HG02798 (cell line): ENCODE measurements around the gene HOTAIR.

Experiments
- ATAC-seq: cut with Tn5 transposase; IDR thresholded peaks from one replicate; pipeline ENCODE4 v1.9.1; 2021; ENCODE audit warnings: mild to moderate bottlenecking; ENCODE audit not compliant: unreplicated experiment, poor library complexity

HOTAIR gene

DNA sequence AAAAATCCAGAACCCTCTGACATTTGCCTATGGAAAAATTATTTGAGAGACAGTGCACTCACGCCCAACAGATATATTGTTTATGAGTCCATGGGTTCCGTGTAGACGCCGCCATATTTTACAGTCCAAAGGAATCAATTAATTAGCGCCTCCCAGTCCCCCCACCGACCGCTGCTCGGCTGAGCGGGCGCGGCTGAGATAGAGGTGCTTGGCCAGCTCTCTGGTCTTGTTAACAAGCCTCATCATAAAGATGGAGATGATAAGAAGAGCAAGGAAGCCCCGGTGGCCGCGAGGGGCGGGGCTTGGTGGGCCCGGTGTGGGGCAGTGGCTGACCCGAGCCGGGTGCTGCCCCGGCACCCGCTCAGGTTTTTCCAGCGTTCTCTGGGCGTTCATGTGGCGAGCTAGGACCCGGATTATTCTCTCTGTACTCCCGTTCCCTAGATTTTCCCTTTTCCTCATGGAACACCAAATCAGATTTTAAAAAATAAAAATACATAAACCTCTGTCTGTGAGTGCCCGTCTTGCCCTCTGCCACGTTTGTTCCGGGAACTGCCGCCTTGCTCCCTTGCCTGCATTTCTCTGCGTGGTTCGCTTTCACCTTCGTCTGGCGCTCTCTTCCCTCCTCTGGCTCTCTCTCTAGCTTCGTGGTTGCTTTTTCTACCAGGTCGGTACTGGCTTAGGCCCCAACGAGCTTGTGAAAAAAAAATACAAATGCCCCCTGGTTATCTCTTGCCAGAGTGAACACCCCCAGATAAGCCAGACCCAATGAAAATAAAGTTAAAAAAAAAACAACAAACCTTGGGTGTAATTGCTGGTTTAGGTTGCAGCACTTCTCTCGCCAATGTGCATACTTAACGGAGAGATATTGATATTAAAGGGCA, 11.1 kb downstream of the HOTAIR start:
- ATAC-seq, result no peak

DNA sequence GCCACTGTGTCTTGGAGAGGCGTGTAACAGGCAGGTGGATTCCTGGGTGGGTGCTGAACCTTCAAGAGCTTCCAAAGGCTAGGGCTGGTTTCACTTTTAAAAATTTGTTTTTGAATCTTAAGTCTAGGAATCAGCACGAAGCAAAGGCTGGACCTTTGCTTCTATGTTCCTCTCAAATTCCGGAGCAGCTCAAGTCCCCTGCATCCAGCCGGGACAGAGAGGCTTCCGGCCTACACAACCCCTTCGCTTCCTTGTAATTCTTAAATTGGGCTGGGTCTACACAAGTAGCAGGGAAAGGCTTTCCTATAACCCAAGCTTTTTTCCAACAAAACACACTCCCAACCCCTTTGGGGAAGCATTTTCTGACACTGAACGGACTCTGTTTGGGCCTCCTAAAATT, 11.7 kb downstream of the HOTAIR start:
- no peak for ATAC-seq

DNA sequence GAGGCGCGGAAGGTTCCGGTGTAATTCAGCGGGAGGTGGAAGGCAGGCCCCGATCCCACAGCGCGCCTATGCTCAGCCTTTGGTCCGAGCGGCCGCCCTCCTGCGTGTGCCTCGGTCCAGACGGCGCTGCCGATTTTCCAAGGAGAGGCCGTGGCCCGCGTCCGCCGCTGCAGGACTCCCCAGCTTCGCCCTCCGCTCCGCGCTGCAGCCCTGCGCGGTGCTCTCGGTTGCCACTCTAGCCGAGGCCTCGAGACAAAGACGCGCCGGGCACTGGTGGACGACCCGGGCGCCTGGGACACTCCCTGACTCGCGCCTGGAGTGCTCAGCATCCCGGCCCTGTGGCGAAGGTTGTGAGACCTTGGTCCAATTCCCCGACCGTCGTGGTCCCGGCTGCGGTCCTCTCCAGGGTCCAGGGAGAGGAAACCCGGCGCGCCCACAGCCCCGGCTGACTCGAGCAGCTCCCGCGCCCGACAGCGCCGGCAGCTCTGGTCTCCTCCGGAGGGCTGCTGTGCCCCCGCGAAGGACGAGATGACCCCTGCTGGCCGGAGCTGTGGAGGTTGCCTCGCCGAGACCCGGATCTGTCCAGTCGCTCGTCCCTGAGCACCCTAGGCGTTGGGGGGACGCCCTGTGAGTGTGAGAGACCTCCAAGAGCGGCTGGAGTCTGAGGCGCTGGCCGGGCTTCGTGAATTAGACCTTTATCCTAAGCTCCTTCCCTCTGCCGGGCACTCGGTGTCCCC, 13.6 kb downstream of the HOTAIR start:
- ATAC-seq, result no peak

DNA sequence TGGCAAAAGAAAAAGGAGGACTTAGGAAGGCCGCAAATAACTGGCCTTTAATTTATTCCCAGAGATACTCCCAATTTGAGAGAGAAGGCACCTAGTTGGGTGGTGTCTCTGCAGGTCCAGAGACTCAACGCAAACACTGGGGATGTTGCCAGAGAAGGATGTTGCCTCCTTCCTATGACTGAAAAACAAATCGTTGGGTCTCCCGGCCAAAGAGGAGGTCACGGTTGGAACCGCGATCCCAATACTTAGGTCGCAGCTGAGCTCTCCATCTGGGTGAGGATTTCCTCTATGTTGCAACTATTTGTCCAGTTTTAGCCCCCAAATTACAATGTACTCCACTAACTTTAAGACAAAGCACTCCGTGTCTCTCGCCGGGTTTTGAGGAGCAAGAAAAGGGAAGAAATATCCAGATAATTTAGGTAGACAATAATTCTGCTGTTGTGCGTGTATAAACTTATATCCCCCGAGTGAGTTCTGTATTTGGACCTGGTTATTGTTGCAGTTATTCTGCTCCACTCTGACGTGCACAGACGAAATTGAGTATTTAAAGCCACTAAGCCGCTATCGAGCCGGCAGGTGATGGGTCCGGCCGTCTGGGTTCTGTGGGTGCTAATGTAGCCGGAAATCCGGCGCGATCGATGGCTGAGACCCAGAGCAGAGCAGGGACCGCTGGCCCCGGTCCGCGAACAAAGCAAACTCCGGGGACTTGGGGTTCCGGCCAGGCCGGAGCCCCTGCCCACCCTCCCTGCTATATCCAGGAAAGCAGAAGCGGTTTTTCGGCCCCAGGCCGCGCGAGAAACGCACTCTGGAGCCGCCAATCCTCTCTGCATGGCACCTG, 14.3 kb downstream of the HOTAIR start:
- ATAC-seq, result no peak

DNA sequence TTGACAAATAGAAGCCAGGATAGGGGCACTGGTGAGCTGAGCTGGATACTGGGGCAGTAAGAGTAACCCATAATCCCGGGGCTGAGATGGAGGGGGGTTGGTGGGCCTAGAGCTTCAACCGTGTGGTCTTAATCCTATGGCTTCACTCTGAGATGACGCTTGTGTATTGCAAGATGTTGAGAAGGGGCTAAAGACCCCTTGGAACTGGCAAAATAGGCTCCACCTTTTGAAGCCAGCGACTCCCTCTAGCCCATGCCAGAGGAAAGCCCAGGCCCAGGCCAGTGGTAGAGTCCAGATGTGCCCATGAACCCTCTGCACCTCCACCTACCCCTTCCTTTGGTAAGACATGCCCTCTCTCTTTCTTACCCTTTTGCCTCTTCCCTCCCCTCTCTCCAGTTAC, 15.4 kb downstream of the HOTAIR start:
- ATAC-seq, result no peak

DNA sequence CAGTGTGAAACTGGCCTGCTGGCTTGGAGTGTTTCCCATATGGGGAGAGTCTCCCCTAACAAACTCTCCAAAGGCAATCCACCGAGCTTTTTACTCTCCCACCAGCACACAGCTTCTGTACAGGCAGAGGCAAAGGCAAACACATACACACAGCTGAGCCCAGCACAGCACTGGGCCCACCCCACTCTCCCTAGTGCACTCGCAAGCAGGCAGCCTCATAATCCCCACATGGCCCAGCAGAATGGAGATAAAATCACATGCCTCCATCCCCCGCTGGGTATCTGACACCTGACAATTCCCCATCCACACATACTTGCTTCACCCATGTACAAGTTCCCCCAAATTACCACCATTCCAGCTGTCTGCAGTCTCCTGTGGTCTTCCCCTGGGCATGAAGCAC, 16.6 kb downstream of the HOTAIR start:
- ATAC-seq, result no peak

DNA sequence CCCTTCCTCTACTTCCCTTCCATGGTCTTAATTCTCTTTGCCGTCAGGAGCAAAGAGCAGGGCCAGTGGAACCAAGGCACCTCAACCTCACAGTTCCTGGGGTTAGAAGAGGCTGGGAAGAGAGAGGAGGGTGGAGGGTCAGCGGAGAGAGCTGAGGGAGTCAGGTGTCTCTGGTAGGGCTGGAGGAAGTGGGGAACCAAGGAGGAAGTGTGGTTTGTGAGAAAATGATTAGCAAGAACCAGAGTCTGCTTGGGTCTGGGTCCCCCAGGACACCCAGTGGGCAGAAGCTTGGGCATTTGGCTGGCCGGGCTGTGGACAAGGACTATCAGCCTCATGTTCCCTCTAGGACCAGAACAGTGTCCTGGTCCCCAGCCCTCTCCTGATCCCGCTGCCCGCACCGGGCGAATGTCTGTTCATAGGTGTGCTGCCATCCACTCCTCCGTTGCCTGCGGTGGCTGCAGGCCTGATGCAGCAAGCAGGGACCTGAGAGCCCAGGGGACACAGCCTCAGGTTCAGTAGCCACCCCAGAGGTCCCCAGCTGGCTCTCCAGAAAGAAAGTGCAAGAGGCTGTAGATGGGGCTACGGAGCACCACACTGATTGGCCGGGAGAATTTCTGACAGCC, 17.7 kb downstream of the HOTAIR start:
- no peak for ATAC-seq

DNA sequence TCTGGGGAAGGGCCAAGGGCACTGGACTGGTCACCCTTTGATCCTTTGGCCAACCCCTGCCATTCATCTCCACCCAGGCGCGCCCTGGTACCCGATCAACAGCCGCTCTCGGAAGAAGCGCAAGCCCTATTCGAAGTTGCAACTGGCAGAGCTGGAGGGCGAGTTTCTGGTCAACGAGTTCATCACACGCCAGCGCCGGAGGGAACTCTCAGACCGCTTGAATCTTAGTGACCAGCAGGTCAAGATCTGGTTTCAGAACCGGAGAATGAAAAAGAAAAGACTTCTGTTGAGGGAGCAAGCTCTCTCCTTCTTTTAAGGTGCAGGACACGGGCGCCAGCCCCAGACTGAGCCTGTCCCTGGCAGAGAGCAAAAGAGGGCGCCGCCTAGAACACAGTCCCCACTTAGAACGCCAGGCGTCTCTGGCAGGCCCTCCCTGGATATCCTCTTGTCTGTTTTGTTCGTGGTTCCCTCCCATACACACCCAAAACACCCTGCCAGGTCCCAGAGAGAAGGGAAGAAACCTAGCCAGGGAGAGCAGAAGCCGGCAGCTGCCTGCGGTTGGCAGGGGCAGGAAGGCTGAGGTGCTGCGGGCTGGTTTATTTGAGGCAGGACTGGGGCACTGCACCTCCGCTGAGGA, 18.4 kb downstream of the HOTAIR start:
- ATAC-seq, result no peak

DNA sequence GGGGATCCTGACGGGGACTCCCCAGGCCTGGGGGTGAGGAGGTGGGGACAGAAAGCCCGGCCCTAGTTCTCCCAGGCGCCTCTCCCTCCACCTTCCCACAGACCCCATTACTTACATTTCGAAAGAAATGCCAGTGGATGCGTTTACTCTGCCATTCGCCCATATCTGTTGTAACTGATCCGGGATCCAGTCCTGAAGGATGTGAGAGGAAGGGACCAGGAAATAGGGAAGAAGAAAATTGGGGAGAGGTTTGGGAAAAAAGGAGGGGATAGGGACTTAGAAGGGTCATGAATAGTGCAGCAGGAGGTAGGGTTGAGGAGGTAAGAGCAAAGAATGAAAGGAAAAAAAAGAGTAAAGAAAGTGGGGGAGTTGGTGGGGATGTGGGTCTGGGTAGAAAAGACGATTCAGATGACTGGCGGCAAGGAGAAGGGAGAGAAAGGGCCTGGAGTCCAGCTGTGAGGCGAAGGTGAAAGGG, 18.9 kb downstream of the HOTAIR start:
- no peak for ATAC-seq

DNA sequence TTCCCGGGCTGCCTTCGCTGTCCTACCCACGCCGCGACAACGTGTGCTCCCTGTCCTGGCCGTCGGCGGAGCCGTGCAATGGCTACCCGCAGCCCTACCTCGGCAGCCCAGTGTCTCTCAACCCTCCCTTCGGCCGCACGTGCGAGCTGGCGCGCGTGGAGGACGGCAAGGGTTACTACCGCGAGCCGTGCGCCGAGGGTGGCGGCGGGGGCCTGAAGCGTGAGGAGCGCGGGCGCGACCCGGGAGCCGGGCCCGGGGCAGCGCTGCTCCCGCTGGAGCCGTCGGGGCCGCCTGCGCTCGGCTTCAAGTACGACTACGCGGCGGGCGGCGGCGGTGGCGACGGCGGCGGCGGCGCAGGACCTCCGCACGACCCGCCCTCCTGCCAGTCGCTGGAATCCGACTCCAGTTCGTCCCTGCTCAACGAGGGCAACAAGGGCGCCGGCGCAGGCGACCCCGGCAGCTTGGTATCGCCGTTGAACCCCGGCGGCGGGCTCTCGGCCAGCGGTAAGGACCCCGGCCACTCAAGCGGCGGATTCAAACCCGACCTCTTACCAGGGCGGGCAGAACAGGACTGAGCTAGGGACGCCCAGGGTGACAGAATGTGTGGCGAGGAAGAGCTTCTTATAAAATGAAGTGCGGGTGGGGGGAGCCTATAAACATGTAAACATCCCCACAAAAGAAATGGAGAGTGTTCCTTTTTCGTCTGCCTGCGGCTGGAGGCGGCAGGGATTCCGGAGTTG, 19.5 kb downstream of the HOTAIR start:
- no peak for ATAC-seq

DNA sequence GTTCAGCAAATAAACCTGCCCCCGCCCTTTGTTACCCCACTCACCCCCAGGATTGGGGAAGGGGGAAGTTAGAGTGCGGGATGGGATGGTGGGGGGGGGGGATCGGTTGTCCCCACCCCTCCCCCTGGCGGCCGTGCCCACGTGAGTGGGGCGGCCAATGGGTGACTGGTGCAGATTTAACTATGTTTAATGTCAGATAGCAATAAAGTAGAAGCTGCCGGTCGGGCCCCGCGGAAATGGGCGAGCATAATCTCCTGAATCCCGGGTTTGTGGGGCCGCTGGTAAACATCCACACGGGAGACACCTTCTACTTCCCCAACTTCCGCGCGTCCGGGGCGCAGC, 20.1 kb downstream of the HOTAIR start, which contains the start of gene HOXC12:
HOXC12 (plus strand) TSS at position 210 of the 342 bp plus-strand sequence; CDS start at position 237, 27 bp downstream.
- no peak for ATAC-seq

DNA sequence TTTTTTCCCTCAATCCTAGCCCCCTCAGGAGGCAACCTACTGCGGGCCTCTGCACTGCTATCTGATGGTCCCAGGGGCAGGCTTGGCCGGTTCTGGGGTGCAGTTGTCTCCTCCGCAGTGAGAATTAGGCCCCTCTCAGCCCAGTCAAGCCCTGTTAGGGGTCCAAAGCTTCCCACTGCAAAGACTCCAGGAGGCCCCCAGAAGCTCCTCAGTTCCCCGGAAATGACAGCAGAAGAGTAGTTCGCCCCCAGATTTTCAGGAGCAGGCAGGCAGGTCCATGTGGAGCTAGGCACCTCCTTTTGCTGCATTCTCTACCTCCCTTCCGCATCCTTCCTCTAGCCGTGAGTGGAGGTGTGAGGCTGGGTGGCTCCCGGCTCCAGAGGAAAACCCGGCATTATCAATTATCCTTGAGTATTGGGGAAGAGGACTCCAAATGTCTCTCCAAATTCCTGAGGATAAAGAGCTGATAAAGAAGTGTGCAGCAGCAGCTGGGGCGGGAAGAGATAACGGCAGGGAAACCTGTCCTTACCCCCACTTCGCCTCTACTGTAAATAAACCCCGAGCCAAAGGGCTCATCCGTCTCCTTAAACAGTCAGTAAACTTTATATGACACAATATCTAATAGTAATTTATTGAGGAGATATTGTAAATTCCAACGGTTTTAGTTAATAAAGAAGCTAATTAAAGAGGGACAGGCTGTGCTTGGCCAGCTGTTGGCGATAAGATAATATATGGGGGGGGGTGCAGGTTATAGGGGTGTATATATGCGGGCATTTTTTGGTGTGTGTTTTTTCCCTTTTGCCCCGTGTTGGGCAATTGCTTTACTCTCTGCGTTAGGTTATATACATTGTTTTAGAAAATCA, 20.7 kb downstream of the HOTAIR start:
- no peak for ATAC-seq

DNA sequence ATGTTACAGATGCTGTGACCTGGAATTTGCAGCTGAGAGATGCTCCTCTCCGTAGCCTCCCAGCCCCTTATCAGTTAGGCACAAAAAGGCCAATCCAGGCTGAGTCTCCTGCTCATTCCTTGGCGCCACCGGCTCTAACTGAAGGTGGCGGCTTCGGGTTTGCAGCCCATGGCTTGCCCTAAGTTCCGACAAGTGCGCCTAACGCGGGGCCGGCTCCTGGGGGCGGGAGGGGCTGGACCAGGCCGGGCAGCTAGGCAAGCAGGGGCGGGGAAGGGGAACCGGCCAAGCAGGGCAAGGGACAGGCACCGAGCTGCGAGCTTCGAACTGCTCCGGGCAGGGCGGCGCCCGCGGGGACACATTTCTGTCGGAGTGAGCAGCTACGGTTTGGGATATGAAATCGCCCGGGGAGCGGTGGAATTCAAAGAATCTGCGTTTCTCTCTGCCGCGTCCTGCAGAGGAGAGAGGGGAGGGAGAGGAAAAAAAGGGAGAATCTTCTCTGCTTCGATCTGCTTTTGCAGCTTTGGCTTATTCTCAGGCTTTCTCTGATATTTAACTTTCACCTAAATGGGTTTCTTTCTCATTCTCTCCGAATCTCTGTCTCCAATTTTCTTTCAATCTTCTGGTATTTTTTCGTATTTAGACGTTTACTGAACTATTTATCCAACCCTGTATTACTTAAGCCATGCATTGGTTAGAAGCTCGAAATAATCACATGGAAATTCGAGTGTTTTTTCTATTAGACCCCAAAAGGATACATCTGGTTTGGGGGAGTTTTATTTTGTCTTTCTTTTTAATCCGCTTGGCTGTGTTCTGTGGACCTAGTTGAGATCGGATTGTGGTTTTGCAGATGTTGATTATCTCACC, 21.7 kb downstream of the HOTAIR start:
- no peak for ATAC-seq

DNA sequence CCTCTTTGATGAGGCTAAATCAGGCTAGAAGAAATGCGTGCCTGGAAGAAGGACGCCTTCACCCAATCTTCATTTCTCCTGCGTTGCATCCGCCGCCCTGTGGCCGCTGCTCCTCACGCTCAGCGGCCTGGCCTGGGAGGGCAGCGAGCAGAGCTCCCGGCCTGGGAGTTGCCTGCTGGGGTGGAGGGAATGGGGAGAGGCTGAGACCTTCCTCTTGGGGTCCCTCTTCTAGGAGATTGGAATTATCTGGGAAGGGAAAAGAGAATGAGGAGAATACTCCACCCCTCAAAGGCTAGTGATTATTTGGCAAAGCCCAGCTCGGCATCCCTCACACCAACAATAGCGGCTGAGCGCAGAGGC, 22.4 kb downstream of the HOTAIR start:
- no peak for ATAC-seq

DNA sequence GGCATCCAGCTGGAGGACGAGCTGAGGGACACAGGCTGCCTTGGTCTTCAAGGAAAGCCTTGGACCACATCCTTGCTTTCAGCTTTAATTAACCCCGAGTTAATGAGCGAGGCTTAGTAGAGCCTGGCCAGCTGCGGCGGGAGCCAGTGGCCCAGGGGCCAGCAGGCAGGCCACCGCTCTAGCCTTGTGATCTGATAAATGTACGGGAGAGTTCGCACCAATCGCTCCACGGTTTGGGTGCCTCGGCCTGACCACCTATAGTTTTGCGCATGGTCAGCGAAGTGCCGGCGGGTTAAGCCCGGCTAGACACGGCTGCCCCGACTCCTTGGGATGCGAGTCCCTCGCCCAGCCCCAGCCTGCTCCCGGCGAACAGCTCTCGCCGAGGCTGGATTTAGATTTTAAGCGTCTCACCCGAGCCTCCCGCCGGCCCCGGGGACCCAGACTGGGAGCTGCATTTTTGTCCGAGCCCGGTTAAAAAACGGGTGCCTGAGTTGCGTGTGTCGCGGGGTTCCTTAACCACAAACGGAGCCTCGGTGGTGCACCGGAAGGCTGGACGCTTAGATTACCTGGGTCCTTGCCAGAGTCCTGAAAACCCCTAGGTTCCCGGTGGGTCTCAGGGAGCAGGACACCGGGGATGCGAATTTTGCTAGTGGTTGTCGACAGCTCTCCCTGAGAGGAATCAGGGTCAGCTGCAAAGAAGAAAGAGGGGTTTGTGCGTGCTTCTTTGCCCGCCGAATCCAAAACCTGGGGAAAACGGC, 23.0 kb downstream of the HOTAIR start:
- ATAC-seq, result no peak

DNA sequence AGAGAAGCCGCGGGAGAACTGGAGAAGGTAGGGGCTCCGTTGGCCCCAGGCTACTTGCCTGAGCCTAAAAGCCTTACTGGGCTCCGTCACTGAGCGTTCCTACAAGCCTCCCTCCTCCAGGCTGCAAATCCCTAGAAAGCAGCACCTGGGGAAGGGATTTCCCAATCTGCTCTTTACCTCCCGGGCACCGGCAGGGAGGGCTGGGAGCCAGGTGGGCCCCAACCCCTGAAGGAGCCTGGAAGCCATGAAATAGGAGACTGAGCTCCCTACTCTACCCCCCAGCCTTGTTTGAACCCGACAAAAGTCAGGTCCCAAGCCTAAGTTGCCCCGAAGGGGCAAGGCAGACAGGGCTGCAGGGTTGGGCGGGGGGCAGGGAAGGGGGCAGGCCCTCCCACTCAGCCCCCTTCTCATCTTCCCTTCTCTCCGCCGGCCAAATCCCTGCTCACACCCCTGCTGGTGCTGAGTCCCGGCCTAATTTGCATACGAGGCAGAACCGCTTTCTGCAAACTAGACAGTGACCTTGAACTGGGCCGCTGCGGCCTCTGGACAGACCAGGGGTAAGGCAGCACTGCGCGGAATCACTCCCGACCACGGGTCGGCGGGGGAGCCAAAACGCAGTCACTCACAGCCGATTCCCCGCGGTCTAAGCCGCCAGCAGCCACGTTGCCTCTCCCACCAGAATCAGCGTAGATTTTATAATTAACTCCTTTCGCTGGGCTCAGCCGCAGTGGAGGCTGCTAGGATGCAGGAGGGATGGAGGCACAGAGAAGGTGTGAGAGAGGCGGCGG, 23.8 kb downstream of the HOTAIR start:
- no peak for ATAC-seq
